ENCODE results near the gene TEKTIP1. TPM values are rescaled to one million over a fixed set of nuclear protein-coding genes. Genes with fewer than 3 reads are reported as not detected.

The TEKTIP1 gene
- total and polyA plus RNA-seq, 9 of the 15 experiments (the other 6 are each of a cell fraction or from before 2014, with no cell fraction given) = 0.66 TPM; not detected in 8

GRCh38 chr19:3572132-3572854, 33.3 kb downstream of the TEKTIP1 start (continued):
- TF ChIP-seq, protein P1, sequence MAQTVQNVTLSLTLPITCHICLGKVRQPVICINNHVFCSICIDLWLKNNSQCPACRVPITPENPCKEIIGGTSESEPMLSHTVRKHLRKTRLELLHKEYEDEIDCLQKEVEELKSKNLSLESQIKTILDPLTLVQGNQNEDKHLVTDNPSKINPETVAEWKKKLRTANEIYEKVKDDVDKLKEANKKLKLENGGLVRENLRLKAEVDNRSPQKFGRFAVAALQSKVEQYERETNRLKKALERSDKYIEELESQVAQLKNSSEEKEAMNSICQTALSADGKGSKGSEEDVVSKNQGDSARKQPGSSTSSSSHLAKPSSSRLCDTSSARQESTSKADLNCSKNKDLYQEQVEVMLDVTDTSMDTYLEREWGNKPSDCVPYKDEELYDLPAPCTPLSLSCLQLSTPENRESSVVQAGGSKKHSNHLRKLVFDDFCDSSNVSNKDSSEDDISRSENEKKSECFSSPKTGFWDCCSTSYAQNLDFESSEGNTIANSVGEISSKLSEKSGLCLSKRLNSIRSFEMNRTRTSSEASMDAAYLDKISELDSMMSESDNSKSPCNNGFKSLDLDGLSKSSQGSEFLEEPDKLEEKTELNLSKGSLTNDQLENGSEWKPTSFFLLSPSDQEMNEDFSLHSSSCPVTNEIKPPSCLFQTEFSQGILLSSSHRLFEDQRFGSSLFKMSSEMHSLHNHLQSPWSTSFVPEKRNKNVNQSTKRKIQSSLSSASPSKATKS (CRISPR knock-in tag; IDR thresholded peaks at IDR 0.05) = no peak
- no peak; the same call in 1 of the 2 replicates for TF ChIP-seq FOXM1 (IDR thresholded peaks at IDR 0.05; ENCODE audit: low read depth)
- TF ChIP-seq FOXM1 (CRISPR knock-in tag; IDR thresholded peaks at IDR 0.05; ENCODE audit: low read depth) = no peak
- TF ChIP-seq ZNF584 (CRISPR knock-in tag; IDR thresholded peaks at IDR 0.05; ENCODE audit: low read depth) = no peak
- no peak for TF ChIP-seq PCBP2 (IDR thresholded peaks at IDR 0.05; ENCODE audit: low read depth, low read length, poor library complexity, severe bottlenecking)
- TF ChIP-seq CBX2 (IDR thresholded peaks at IDR 0.05; ENCODE audit: insufficient read depth, low read length, poor library complexity, severe bottlenecking) = no peak
- no peak for TF ChIP-seq ZHX1 (conservative IDR thresholded peaks at IDR 0.05; ENCODE audit: low read length)
- TF ChIP-seq SMARCC2 (IDR thresholded peaks at IDR 0.05; ENCODE audit: low read depth) = no peak
- no peak for TF ChIP-seq ZNF318 (IDR thresholded peaks at IDR 0.05; ENCODE audit: borderline replicate concordance in 1 of 2, low read depth in 1 of 2)
- TF ChIP-seq, protein P2, sequence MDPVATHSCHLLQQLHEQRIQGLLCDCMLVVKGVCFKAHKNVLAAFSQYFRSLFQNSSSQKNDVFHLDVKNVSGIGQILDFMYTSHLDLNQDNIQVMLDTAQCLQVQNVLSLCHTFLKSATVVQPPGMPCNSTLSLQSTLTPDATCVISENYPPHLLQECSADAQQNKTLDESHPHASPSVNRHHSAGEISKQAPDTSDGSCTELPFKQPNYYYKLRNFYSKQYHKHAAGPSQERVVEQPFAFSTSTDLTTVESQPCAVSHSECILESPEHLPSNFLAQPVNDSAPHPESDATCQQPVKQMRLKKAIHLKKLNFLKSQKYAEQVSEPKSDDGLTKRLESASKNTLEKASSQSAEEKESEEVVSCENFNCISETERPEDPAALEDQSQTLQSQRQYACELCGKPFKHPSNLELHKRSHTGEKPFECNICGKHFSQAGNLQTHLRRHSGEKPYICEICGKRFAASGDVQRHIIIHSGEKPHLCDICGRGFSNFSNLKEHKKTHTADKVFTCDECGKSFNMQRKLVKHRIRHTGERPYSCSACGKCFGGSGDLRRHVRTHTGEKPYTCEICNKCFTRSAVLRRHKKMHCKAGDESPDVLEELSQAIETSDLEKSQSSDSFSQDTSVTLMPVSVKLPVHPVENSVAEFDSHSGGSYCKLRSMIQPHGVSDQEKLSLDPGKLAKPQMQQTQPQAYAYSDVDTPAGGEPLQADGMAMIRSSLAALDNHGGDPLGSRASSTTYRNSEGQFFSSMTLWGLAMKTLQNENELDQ (CRISPR knock-in tag; IDR thresholded peaks at IDR 0.05; ENCODE audit: borderline replicate concordance) = no peak

All from K562 (cell line).